SHP77 (cell line): Measurements from ENCODE around the gene TIE1.

Source experiments
- DNase-seq, 2 experiments: peaks; one replicate each; lab custom pipeline; 2025; lab: John Stamatoyannopoulos, UW

Gene TIE1

GRCh38 chr1:43274125-43274803 lies 26.5 kb upstream of the TIE1 start:
- peak; percentile 3 to 15 for DNase-seq

- DNase-seq: no peak
Observed at GRCh38 chr1:43274804-43275180, 26.0 kb upstream of the TIE1 start.

- DNase-seq: no peak
Observed at GRCh38 chr1:43275826-43276620, 24.8 kb upstream of the TIE1 start.

GRCh38 chr1:43276673-43277072 lies 24.1 kb upstream of the TIE1 start:
- DNase-seq: no peak

- no peak for DNase-seq
Observed at GRCh38 chr1:43277116-43277876, 23.5 kb upstream of the TIE1 start.

GRCh38 chr1:43279161-43279560 lies 21.6 kb upstream of the TIE1 start:
- no peak for DNase-seq

- no peak for DNase-seq
Observed at GRCh38 chr1:43279666-43280065, 21.1 kb upstream of the TIE1 start.

GRCh38 chr1:43280692-43281091 lies 20.1 kb upstream of the TIE1 start:
- DNase-seq: no peak

- no peak for DNase-seq
Observed at GRCh38 chr1:43282220-43283195, 18.3 kb upstream of the TIE1 start.

- no peak for DNase-seq
Observed at GRCh38 chr1:43284065-43284464, 16.7 kb upstream of the TIE1 start.

GRCh38 chr1:43284546-43285110 lies 16.2 kb upstream of the TIE1 start:
- no peak for DNase-seq

- no peak for DNase-seq
Observed at GRCh38 chr1:43285269-43285990, 15.4 kb upstream of the TIE1 start, which contains the start of gene C1orf210. TSS of gene C1orf210 (minus strand) at chr1:43285581. CDS start at chr1:43283270, 2,311 bp downstream.

- DNase-seq: no peak
Observed at GRCh38 chr1:43286115-43286514, 14.7 kb upstream of the TIE1 start.

GRCh38 chr1:43286533-43286932 lies 14.2 kb upstream of the TIE1 start:
- no peak for DNase-seq

- DNase-seq: no peak
Observed at GRCh38 chr1:43288058-43288784, 12.6 kb upstream of the TIE1 start.

GRCh38 chr1:43288785-43289706 lies 11.7 kb upstream of the TIE1 start:
- no peak for DNase-seq

- no peak for DNase-seq
Observed at GRCh38 chr1:43292216-43292615, 8.6 kb upstream of the TIE1 start.

- DNase-seq: no peak
Observed at GRCh38 chr1:43292679-43293078, 8.1 kb upstream of the TIE1 start.

- DNase-seq: no peak
Observed at GRCh38 chr1:43293176-43293575, 7.6 kb upstream of the TIE1 start.
